ENCODE data around the gene HES3. TPM values are rescaled to one million over a fixed set of nuclear protein-coding genes. Genes with fewer than 3 reads are reported as not detected.

HES3 gene
- total and polyA plus RNA-seq, 11 donors, result not detected

GRCh38 chr1:6224718-6225117 lies 19.3 kb upstream of the HES3 start:
- H3K9me3 ChIP-seq, result no peaks in the 10 kb centered on the region
- H3K4me3 ChIP-seq, result no peak overlapping the region
- DNase-seq (no peak), ATAC-seq (peak in 2 of 4 donors; percentile 1 to 7)
- H3K4me1 ChIP-seq, result peaks cover 0 to 49% (median 33%) of the 10 kb centered on the region in 12 donors
- intact Hi-C loops (cut with DNase I), result no loop called here
- WGBS, 4 donors, result 61 to 73% (median 68%) methylated on average over 15 of the region's 15 CpGs
- H3K27me3 ChIP-seq, result no peaks in the 10 kb centered on the region
- peak overlapping the region in 9 of 12 donors; percentile 17 to 78 (median 37) for H3K27ac ChIP-seq
- TF ChIP-seq POLR2A (IDR thresholded peaks at IDR 0.05), result no peak
- TF ChIP-seq CTCF (IDR thresholded peaks at IDR 0.05), result no peak
- peaks cover 0 to 87% (median 77%) of the 10 kb centered on the region in 9 donors for H3K36me3 ChIP-seq

GRCh38 chr1:6225651-6226050 lies 18.3 kb upstream of the HES3 start:
- intact Hi-C loops (cut with DNase I), result no loop called here
- WGBS, 4 donors, result 70 to 79% (median 76%) methylated on average over 8 of the region's 8 CpGs
- Histone ChIP-seq H3K4me1 (peaks cover 0 to 49% (median 33%) of the 10 kb centered on the region in 12 donors), H3K27me3 (no peaks in the 10 kb centered on the region), H3K36me3 (peaks cover 0 to 88% (median 77%) of the 10 kb centered on the region in 9 donors), H3K9me3 (no peaks in the 10 kb centered on the region), H3K4me3 (no peak overlapping the region), H3K27ac (peak overlapping the region in 3 of 12 donors; percentile 25 to 58 (median 37))
- TF ChIP-seq CTCF (IDR thresholded peaks at IDR 0.05), result no peak
- TF ChIP-seq POLR2A (IDR thresholded peaks at IDR 0.05), result no peak
- ATAC-seq (no peak), DNase-seq (no peak)

- Histone ChIP-seq H3K27me3 (no peaks in the 10 kb centered on the region), H3K4me3 (no peak overlapping the region), H3K27ac (peak overlapping the region in 9 of 12 donors; percentile 9 to 69 (median 44)), H3K4me1 (peaks cover 0 to 38% (median 21%) of the 10 kb centered on the region in 12 donors), H3K36me3 (peaks cover 0 to 60% (median 52%) of the 10 kb centered on the region in 9 donors), H3K9me3 (no peaks in the 10 kb centered on the region)
- intact Hi-C loops (cut with DNase I), result no loop called here
- DNase-seq, result no peak
- ATAC-seq, result no peak
- 27 to 46% (median 40%) methylated on average over 1 of the region's 1 CpG for WGBS, 4 donors
- no peak for TF ChIP-seq POLR2A (IDR thresholded peaks at IDR 0.05)
Measured at GRCh38 chr1:6233376-6233775, 10.6 kb upstream of the HES3 start.

- peak overlapping the region in 9 of 12 donors; percentile 53 to 85 (median 75) for H3K27ac ChIP-seq
Measured at GRCh38 chr1:6234502-6235295, 9.3 kb upstream of the HES3 start.

More at GRCh38 chr1:6234502-6235295, 9.3 kb upstream of the HES3 start:
- ATAC-seq (no peak), DNase-seq (no peak)
- peaks cover 0 to 47% (median 39%) of the 10 kb centered on the region in 9 donors for H3K36me3 ChIP-seq
- WGBS, 4 donors, result 35 to 40% (median 37%) methylated on average over 19 to 20 of the region's 20 CpGs
- H3K4me1 ChIP-seq, result peaks cover 0 to 38% (median 21%) of the 10 kb centered on the region in 12 donors
- H3K4me3 ChIP-seq, result peak overlapping the region; percentile 51 to 95 (median 77)
- H3K27me3 ChIP-seq, result peaks cover 0 to 7% (median 0%) of the 10 kb centered on the region in 9 donors
- no peaks in the 10 kb centered on the region for H3K9me3 ChIP-seq
- TF ChIP-seq CTCF (IDR thresholded peaks at IDR 0.05), result no peak
- no peak for TF ChIP-seq POLR2A (IDR thresholded peaks at IDR 0.05)
- intact Hi-C loops (cut with DNase I), result loop anchor here in 4 of 10 donors (1.0 to 5.0 kb wide), 3 partner anchors 29 to 37 kb away; partner anchors contain the start of gene RPL22 (in 2 of the 4)
